Hepatocyte (in vitro differentiated cells): ENCODE data around the gene CDKN1A. TPM values are rescaled to one million over a fixed set of nuclear protein-coding genes. Genes with fewer than 3 reads are reported as not detected.

Experiments
- DNase-seq: peaks from one replicate; pipeline ENCODE4 v3.0.0-alpha.2; 2016; ENCODE audit warnings: low spot score
- H2AFZ ChIP-seq: fragments of 200-600 bp; sonication (generic); 2 replicates; pipeline ENCODE4 v1.6.0; 2016; ENCODE audit warnings: antibody characterized with exemption, mild to moderate bottlenecking
- H3K27ac ChIP-seq: fragments of 200-600 bp; sonication (generic); 2 replicates; pipeline ENCODE4 v1.5.1; 2016; ENCODE audit warnings: mild to moderate bottlenecking
- H3K27me3 ChIP-seq: fragments of 200-600 bp; sonication (generic); 2 replicates; pipeline ENCODE4 v1.6.1; 2016
- H3K36me3 ChIP-seq: fragments of 200-600 bp; sonication (generic); replicated peaks from 2 replicates; pipeline ENCODE4 v1.5.1; 2016; ENCODE audit warnings: low read depth; ENCODE audit not compliant: insufficient read depth
- H3K4me1 ChIP-seq: fragments of 200-600 bp; sonication (generic); 2 replicates; pipeline ENCODE4 v1.5.1; 2016; ENCODE audit warnings: mild to moderate bottlenecking, moderate library complexity; ENCODE audit not compliant: insufficient read depth
- H3K4me2 ChIP-seq: fragments of 200-600 bp; sonication (generic); 2 replicates; pipeline ENCODE4 v1.6.0; 2016
- H3K4me3 ChIP-seq: fragments of 200-600 bp; sonication (generic); 2 replicates; pipeline ENCODE4 v1.5.1; 2016; ENCODE audit warnings: mild to moderate bottlenecking
- H3K79me2 ChIP-seq: fragments of 200-600 bp; sonication (generic); 2 replicates; pipeline ENCODE4 v1.6.0; 2017; ENCODE audit warnings: mild to moderate bottlenecking
- H3K9me2 ChIP-seq: fragments of 200-600 bp; sonication (generic); replicated peaks from 2 replicates; pipeline ENCODE4 v1.6.0; 2017; ENCODE audit warnings: mild to moderate bottlenecking; ENCODE audit not compliant: insufficient read depth
- H3K9me3 ChIP-seq: fragments of 200-600 bp; sonication (generic); 2 replicates; pipeline ENCODE4 v1.5.1; 2016; ENCODE audit warnings: low read depth, mild to moderate bottlenecking
- H4K20me1 ChIP-seq: fragments of 200-600 bp; sonication (generic); 2 replicates; pipeline ENCODE4 v1.6.0; 2016; ENCODE audit warnings: mild to moderate bottlenecking; ENCODE audit not compliant: insufficient read depth, poor library complexity, severe bottlenecking
- EZH2 ChIP-seq: fragments of 200-600 bp; sonication (generic); IDR thresholded peaks from 2 replicates; pipeline ENCODE4 v1.6.1; 2016; ENCODE audit warnings: antibody characterized with exemption, mild to moderate bottlenecking, borderline replicate concordance
- EZH2phosphoT487 ChIP-seq: fragments of 200-600 bp; sonication (generic); IDR thresholded peaks from one replicate; pipeline ENCODE4 v1.6.1; 2018; ENCODE audit warnings: antibody characterized with exemption, mild to moderate bottlenecking, low read depth, moderate library complexity; ENCODE audit not compliant: unreplicated experiment, severe bottlenecking
- WGBS: methylation state at CpG from one replicate; pipeline ENCODE4 v1.1.6; 2016; ENCODE audit warnings: low lambda C conversion rate; ENCODE audit errors: missing lambda C conversion rate; 5-methylcytosine and 5-hydroxymethylcytosine counted together
- polyA plus RNA-seq: library from polyadenylated mRNA; unstranded; fragments of >200 nt; fragmentation: Nextera tagmentation; extraction: Ambion mirVana; gene quantifications from 2 replicates; pipeline ENCODE4 v1.2.1, GENCODE V29; 2016
- total RNA-seq: library from RNA; depleted of rRNA; stranded (reverse); fragments of >200 nt; gene quantifications from 2 replicates; pipeline ENCODE4 v1.2.3, GENCODE V29; 2014
- TF ChIP-seq, protein P1 (sequence below): fragments of 200-600 bp; sonication (generic); IDR thresholded peaks from 2 replicates; pipeline ENCODE4 v1.5.1; 2016; ENCODE audit warnings: antibody characterized with exemption, mild to moderate bottlenecking; ENCODE audit not compliant: poor library complexity

Gene CDKN1A
- total and polyA plus RNA-seq, 2 experiments from 2014 or later = 246 to 344 TPM

DNA sequence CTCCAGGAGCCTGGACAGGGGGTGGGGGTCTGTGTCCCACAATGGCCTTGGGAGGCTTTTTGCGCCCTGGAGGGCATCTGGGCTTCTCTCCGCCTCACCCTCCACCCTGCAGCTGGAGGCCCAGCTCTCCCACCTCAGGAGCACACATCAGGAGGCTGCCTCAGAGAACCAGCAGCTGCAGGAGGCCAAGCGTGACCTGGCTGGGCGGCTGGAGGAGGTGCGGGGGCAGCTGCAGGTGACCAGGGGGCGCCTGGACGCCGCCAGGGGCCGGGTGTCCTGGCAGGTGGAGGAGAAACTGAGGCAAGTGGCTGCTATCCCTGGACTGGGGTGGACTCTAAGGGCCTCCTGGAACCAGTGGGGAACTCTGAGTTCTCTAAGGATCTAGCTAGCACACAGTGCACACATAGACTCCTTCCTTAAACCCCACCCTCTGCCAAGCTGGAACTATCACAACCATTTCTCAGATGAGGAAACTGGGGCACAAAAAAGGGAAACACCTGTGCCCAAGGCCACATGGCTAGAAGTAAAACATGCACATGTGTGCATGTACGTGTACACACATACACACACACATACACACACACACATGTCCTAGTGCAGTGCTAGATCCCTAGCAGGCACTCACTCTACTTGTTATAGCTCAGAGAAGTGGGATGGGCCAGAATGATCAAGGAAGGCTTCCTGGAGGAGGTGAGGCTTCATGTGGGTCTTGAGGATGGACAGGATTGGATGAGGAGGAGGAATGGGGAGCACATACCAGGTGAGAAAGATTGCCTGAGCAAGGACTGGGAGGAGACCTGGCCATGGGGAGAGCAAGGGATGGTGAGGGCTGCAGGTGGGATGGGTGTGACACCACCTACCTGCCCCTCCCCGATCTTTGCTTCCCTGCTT lies 42.0 kb downstream of the CDKN1A start:
- H3K36me3 ChIP-seq = no peaks in the 10 kb centered on the region
- no peaks in the 10 kb centered on the region for H3K79me2 ChIP-seq
- no peak for DNase-seq
- no peaks in the 10 kb centered on the region for H3K27me3 ChIP-seq
- 96% methylated on average over 10 of the region's 11 CpGs for WGBS
- H2AFZ ChIP-seq = no peak overlapping the region
- TF ChIP-seq EZH2phosphoT487 (no peak), EZH2 (no peak)
- TF ChIP-seq, protein P1, sequence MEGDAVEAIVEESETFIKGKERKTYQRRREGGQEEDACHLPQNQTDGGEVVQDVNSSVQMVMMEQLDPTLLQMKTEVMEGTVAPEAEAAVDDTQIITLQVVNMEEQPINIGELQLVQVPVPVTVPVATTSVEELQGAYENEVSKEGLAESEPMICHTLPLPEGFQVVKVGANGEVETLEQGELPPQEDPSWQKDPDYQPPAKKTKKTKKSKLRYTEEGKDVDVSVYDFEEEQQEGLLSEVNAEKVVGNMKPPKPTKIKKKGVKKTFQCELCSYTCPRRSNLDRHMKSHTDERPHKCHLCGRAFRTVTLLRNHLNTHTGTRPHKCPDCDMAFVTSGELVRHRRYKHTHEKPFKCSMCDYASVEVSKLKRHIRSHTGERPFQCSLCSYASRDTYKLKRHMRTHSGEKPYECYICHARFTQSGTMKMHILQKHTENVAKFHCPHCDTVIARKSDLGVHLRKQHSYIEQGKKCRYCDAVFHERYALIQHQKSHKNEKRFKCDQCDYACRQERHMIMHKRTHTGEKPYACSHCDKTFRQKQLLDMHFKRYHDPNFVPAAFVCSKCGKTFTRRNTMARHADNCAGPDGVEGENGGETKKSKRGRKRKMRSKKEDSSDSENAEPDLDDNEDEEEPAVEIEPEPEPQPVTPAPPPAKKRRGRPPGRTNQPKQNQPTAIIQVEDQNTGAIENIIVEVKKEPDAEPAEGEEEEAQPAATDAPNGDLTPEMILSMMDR = no peak
- no peak overlapping the region for H3K27ac ChIP-seq
- H3K4me1 ChIP-seq = no peaks in the 10 kb centered on the region
- no peaks in the 10 kb centered on the region for H3K9me2 ChIP-seq
- H4K20me1 ChIP-seq = no peaks in the 10 kb centered on the region
- no peaks in the 10 kb centered on the region for H3K9me3 ChIP-seq
- H3K4me3 ChIP-seq = no peak overlapping the region
- no peak overlapping the region for H3K4me2 ChIP-seq

DNA sequence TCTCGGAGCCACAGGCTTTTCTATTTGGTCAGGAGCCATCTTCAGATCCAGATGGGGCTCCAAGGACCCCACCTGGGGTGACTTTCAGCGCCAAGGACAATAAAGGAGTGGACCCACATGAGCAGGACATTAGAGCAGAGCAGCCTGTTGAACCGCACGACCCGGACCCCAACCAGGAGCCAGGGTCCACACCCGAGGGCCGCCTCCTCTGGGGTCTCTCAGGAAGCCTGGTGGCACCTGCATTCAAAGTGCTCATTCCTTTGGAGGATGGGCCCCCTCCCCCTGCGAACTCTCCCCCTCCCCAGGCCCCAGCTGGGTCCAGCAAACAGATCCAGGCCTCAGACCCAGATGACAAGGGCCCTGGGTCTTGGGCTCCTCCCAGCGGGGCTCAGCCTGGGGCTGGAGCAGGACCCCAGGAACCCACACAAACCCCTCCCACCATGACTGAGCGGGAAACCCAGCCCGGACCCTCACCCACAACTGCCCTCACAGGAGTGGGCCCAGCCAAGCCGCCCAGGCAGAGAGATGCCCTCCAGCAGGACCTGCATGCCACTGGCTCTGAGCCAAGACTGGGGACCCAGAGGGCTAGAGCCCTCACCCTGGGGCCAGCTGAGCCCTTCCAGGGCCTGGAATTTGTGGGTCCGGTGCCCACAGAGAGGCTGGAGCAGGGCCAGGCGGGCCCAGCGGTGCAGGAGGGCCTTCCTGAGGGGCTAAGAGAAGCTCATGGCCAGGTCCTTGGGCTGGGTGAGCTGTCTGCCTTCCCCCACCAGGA lies 43.0 kb downstream of the CDKN1A start:
- TF ChIP-seq EZH2phosphoT487 = no peak
- TF ChIP-seq, protein P1 = no peak
- TF ChIP-seq EZH2 = no peak
- no peak overlapping the region for H3K27ac ChIP-seq
- no peak for DNase-seq
- no peaks in the 10 kb centered on the region for H3K9me3 ChIP-seq
- H3K36me3 ChIP-seq = no peaks in the 10 kb centered on the region
- H3K4me3 ChIP-seq = no peak overlapping the region
- H3K9me2 ChIP-seq = no peaks in the 10 kb centered on the region
- no peaks in the 10 kb centered on the region for H4K20me1 ChIP-seq
- H3K4me2 ChIP-seq = no peak overlapping the region
- H2AFZ ChIP-seq = no peak overlapping the region
- WGBS = 90% methylated on average over 13 of the region's 15 CpGs
- no peaks in the 10 kb centered on the region for H3K4me1 ChIP-seq
- H3K79me2 ChIP-seq = no peaks in the 10 kb centered on the region
- no peaks in the 10 kb centered on the region for H3K27me3 ChIP-seq

DNA sequence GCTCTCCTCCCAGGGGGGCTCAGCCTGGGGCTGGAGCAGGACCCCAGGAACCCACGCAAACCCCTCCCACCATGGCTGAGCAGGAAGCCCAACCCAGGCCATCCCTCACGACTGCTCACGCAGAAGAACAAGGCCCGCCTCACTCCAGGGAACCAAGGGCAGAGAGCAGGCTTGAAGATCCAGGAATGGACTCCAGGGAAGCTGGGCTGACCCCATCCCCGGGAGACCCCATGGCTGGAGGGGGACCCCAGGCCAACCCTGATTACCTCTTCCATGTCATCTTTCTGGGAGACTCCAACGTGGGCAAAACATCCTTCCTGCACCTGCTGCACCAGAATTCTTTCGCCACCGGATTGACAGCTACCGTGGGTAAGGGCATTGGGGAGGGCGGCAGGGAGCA lies 43.9 kb downstream of the CDKN1A start:
- H3K4me2 ChIP-seq = no peak overlapping the region
- no peaks in the 10 kb centered on the region for H3K36me3 ChIP-seq
- H4K20me1 ChIP-seq = no peaks in the 10 kb centered on the region
- no peak overlapping the region for H3K27ac ChIP-seq
- H3K9me2 ChIP-seq = no peaks in the 10 kb centered on the region
- H2AFZ ChIP-seq = no peak overlapping the region
- H3K79me2 ChIP-seq = no peaks in the 10 kb centered on the region
- H3K9me3 ChIP-seq = no peaks in the 10 kb centered on the region
- no peak overlapping the region for H3K4me3 ChIP-seq
- no peaks in the 10 kb centered on the region for H3K4me1 ChIP-seq
- TF ChIP-seq EZH2phosphoT487 (no peak), EZH2 (no peak)
- TF ChIP-seq, protein P1 = no peak
- no peaks in the 10 kb centered on the region for H3K27me3 ChIP-seq
- 91% methylated on average over 10 of the region's 10 CpGs for WGBS
- no peak for DNase-seq
